Uterus (tissue), 2 donors: ENCODE results near the gene ECE2.

Experiments
- CTCF ChIP-seq, 4 experiments: fragments of 200-600 bp in 2 of 4; fragments of 450-650 bp in 2 of 4; sonication (generic) in 2 of 4; IDR thresholded peaks; one replicate each; pipeline ENCODE4 v1.5.1; 2016 to 2019; ENCODE audit warnings: antibody characterized with exemption in 4 of 4, mild to moderate bottlenecking in 2 of 4, moderate library complexity in 1 of 4
- POLR2A ChIP-seq, 2 donors: fragments of 450-650 bp; IDR thresholded peaks; one replicate each; pipeline ENCODE4 v1.6.1; 2016; ENCODE audit warnings: antibody characterized with exemption in 2 of 2, mild to moderate bottlenecking in 1 of 2, moderate library complexity in 1 of 2

GRCh38 chr3:184314363-184314699 is 38.5 kb downstream of the ECE2 start, which contains the start of gene EIF4G1:
- TF ChIP-seq POLR2A (IDR thresholded peaks at IDR 0.05) (peak; percentile 46 to 76), CTCF (IDR thresholded peaks at IDR 0.05) (no peak)
